ENCODE measurements around the gene CERT1. TPM values are rescaled to one million over a fixed set of nuclear protein-coding genes. Genes with fewer than 3 reads are reported as not detected.

Gene CERT1
- total and polyA plus RNA-seq, 8 donors, result 49.2 to 72.7 (median 56.9) TPM

DNA sequence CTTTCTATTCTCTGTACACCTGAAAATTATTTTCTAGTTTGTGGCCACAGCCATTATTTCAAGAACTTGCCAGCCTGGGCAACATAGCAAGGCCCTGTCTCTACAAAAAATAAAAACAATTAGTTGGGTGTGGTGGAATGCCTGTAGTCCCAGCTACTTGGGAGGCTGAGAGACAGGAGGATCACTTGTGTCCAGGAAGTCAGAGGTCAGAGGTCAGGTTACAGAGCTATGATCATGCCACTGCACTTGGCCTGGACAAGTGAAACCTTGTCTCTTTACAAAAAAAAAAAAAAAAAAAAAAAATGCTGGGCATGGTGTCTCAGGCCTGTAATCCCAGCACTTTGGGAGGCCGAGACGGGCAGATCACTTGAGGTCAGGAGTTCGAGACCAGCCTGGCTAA lies 116.2 kb downstream of the CERT1 start:
- ATAC-seq, result no peak
- Histone ChIP-seq H3K4me1 (no peaks in the 10 kb centered on the region), H3K9me3 (no peaks in the 10 kb centered on the region), H3K27ac (no peak overlapping the region), H3K4me3 (no peak overlapping the region), H3K27me3 (no peaks in the 10 kb centered on the region), H3K36me3 (peaks cover 0 to 70% of the 10 kb centered on the region in 2 donors)
- no peak for DNase-seq
- intact Hi-C loops (cut with DNase I), result no loop called here
- TF ChIP-seq, protein P1, sequence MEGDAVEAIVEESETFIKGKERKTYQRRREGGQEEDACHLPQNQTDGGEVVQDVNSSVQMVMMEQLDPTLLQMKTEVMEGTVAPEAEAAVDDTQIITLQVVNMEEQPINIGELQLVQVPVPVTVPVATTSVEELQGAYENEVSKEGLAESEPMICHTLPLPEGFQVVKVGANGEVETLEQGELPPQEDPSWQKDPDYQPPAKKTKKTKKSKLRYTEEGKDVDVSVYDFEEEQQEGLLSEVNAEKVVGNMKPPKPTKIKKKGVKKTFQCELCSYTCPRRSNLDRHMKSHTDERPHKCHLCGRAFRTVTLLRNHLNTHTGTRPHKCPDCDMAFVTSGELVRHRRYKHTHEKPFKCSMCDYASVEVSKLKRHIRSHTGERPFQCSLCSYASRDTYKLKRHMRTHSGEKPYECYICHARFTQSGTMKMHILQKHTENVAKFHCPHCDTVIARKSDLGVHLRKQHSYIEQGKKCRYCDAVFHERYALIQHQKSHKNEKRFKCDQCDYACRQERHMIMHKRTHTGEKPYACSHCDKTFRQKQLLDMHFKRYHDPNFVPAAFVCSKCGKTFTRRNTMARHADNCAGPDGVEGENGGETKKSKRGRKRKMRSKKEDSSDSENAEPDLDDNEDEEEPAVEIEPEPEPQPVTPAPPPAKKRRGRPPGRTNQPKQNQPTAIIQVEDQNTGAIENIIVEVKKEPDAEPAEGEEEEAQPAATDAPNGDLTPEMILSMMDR (IDR thresholded peaks at IDR 0.05), result no peak

DNA sequence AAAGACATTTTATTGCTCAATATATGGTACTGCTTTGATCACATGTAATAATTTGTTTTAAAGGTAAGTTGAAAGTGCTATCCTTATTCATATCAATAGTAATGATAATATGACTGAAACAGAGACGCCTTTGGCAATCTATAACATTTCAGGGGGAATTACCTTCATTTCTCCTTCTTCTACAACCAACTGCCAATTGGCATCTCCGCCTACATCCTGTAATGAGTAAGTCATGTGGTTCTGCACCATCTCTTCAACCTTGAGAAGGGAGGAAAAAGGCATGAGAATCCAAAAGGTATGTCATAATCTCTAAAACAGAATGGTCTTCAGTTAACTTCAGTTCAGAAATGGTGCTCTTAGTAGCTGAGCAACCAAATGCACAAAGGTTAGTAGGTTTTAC lies 122.0 kb downstream of the CERT1 start:
- no peaks in the 10 kb centered on the region for H3K27me3 ChIP-seq
- intact Hi-C loops (cut with DNase I), result no loop called here
- peaks cover 0 to 74% of the 10 kb centered on the region in 2 donors for H3K36me3 ChIP-seq

DNA sequence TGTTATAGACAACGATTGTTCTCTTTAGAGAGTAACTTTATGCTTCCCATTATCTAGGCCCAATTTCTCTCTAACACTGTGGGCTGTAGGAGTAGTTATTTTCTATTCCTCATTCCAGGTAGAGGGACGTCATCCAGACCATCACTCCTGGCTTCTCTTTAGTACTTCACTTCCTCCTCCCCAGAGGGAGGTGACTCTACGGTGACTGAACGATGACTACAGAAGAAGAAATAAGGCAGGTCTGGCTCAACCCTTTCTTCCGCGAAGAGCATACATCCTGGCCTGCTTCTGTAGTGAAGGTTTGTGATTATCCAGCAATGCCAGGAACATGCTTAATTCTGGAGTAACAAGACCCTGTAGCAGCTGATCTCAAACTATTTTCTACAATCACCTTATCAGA lies 123.6 kb downstream of the CERT1 start:
- Histone ChIP-seq H3K27ac (no peak overlapping the region), H3K36me3 (peaks cover 0 to 82% of the 10 kb centered on the region in 2 donors), H3K4me1 (no peaks in the 10 kb centered on the region), H3K9me3 (no peaks in the 10 kb centered on the region), H3K4me3 (no peak overlapping the region), H3K27me3 (no peaks in the 10 kb centered on the region)
- DNase-seq, result no peak
- ATAC-seq, result no peak
- intact Hi-C loops (cut with DNase I), result no loop called here
- TF ChIP-seq, protein P1 (IDR thresholded peaks at IDR 0.05), result no peak

More for the DNA sequence above, 122.0 kb downstream of the CERT1 start:
- H3K4me3 ChIP-seq, result no peak overlapping the region
- no peak overlapping the region for H3K27ac ChIP-seq
- no peaks in the 10 kb centered on the region for H3K4me1 ChIP-seq
- ATAC-seq (no peak), DNase-seq (no peak)
- TF ChIP-seq, protein P1 (IDR thresholded peaks at IDR 0.05), result no peak
- H3K9me3 ChIP-seq, result no peaks in the 10 kb centered on the region

DNA sequence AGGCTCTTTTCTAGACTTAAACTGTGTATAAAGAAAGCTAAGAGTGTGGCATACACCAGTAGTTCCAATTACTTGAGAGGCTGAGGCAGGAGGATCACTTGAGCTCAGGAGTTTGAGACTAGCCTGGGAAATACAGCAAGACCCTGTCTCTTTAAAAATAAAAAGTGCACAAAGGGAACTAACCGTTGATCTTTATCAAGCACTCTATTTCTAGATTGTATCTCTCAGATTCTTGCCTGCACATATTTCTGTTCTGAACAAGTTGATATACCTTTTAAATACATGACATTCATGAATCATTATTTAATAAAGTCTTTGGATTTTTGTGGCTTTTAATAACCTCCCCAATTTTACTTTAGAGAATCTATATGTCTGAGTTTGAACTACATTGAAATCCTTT lies 127.2 kb downstream of the CERT1 start:
- H3K27ac ChIP-seq, result no peak overlapping the region
- TF ChIP-seq, protein P1 (IDR thresholded peaks at IDR 0.05), result no peak
- peaks cover 0 to 90% of the 10 kb centered on the region in 2 donors for H3K36me3 ChIP-seq
- intact Hi-C loops (cut with DNase I), result no loop called here
- H3K4me3 ChIP-seq, result no peak overlapping the region
- H3K4me1 ChIP-seq, result no peaks in the 10 kb centered on the region
- no peaks in the 10 kb centered on the region for H3K27me3 ChIP-seq
- ATAC-seq, result no peak
- H3K9me3 ChIP-seq, result no peaks in the 10 kb centered on the region
- DNase-seq, result no peak

DNA sequence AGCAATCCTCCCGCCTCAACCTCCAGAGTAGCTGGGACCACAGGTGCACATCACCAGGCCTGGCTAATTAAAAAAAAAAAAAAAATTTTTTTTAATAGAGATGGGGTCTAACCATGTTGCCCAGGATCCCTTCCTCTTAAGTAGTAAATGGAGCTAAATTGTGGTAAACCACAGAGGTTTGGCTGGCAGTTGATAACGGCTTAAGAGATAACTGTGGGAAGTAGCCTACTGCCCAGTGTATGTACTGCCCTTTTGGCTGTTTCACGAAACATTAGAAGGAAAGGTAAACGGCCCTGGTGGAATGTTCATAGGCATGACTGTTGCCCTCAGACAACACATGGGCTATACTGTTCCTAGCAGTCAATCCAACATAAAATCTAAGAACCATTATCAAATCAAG lies 130.0 kb downstream of the CERT1 start:
- Histone ChIP-seq H3K27me3 (no peaks in the 10 kb centered on the region), H3K36me3 (peaks cover 0 to 87% of the 10 kb centered on the region in 2 donors), H3K27ac (no peak overlapping the region), H3K4me1 (no peaks in the 10 kb centered on the region), H3K4me3 (no peak overlapping the region), H3K9me3 (no peaks in the 10 kb centered on the region)
- DNase-seq, result no peak
- intact Hi-C loops (cut with DNase I), result no loop called here
- ATAC-seq, result no peak
- TF ChIP-seq, protein P1 (IDR thresholded peaks at IDR 0.05), result no peak

Data from left lung (tissue), 10 donors.